Mesothelial cell of epicardium (in vitro differentiated cells): Measurements from ENCODE around the gene TSNAX. TPM values are rescaled to one million over a fixed set of nuclear protein-coding genes. Genes with fewer than 3 reads are reported as not detected.
A peak's percentile ranks its signal among the peaks of the same experiment; 100 is the strongest.
"Not testable (repeated sequence)": the region's sequence is repeated elsewhere in the genome, so short reads cannot be mapped to it uniquely, and the experiment has no call there.

Experiments used
- DNase-seq, 2 experiments: peaks; one replicate each; pipeline ENCODE4 v3.0.0; 2021; ENCODE audit warnings: low spot score in 2 of 2; ENCODE audit not compliant: unreplicated experiment in 2 of 2
- H3K27ac Mint-ChIP-seq: 2 replicates; pipeline ENCODE4 v1.8.0; 2021; ENCODE audit warnings: mixed read lengths
- H3K27me3 Mint-ChIP-seq: 2 replicates; pipeline ENCODE4 v1.8.0; 2021; ENCODE audit warnings: low read depth, mixed read lengths
- H3K36me3 Mint-ChIP-seq: 2 replicates; pipeline ENCODE4 v1.8.0; 2021; ENCODE audit warnings: mixed read lengths
- H3K4me1 Mint-ChIP-seq: 2 replicates; pipeline ENCODE4 v1.8.0; 2021; ENCODE audit warnings: mixed read lengths
- H3K4me3 Mint-ChIP-seq: 2 replicates; pipeline ENCODE4 v1.8.0; 2021; ENCODE audit warnings: mild to moderate bottlenecking, moderate library complexity, mixed read lengths
- H3K9me3 Mint-ChIP-seq: 2 replicates; pipeline ENCODE4 v1.8.0; 2021; ENCODE audit warnings: mixed read lengths
- total RNA-seq: library from RNA; stranded (reverse); gene quantifications from 3 replicates; pipeline ENCODE4 v1.2.1, GENCODE V29; 2021
- TF ChIP-seq, protein P1 (sequence below): fragments of 200-600 bp; sonication (generic); IDR thresholded peaks from one replicate; pipeline ENCODE4 v1.5.0; 2021; ENCODE audit warnings: antibody characterized with exemption; ENCODE audit not compliant: unreplicated experiment

Gene TSNAX
- total RNA-seq, 1 donor from 2014 or later, result 31.2 TPM

DNA sequence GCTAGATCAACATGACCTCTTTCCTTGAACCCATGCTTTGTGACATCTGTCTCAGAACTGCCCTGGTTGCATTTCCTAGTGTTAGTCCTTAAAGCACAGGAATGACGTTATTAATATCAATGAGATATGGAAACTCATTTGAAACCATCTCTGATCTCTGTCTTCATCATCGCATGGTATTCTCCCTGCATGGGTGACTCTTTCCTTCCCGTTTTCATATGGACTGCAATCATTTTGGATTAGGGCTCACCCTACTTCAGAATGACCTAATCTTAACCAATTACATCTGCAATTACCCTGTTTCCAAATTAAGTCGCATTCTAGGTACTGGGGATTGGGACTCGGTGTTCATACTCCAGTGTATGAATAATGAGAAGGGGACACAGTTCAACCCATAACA lies 56.5 kb downstream of the TSNAX start:
- Mint-ChIP-seq H3K9me3 (no peaks in the 10 kb centered on the region), H3K36me3 (no peaks in the 10 kb centered on the region), H3K27ac (no peak overlapping the region), H3K4me3 (no peak overlapping the region), H3K4me1 (peaks cover 10% of the 10 kb centered on the region), H3K27me3 (no peaks in the 10 kb centered on the region)
- no peak for DNase-seq
- TF ChIP-seq, protein P1, sequence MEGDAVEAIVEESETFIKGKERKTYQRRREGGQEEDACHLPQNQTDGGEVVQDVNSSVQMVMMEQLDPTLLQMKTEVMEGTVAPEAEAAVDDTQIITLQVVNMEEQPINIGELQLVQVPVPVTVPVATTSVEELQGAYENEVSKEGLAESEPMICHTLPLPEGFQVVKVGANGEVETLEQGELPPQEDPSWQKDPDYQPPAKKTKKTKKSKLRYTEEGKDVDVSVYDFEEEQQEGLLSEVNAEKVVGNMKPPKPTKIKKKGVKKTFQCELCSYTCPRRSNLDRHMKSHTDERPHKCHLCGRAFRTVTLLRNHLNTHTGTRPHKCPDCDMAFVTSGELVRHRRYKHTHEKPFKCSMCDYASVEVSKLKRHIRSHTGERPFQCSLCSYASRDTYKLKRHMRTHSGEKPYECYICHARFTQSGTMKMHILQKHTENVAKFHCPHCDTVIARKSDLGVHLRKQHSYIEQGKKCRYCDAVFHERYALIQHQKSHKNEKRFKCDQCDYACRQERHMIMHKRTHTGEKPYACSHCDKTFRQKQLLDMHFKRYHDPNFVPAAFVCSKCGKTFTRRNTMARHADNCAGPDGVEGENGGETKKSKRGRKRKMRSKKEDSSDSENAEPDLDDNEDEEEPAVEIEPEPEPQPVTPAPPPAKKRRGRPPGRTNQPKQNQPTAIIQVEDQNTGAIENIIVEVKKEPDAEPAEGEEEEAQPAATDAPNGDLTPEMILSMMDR, result no peak

GRCh38 chr1:231590453-231591198 lies 62.2 kb downstream of the TSNAX start:
- H3K27ac Mint-ChIP-seq, result no peak overlapping the region
- peak in 1 of 2 experiments; percentile 26 for DNase-seq
- H3K36me3 Mint-ChIP-seq, result no peaks in the 10 kb centered on the region
- H3K4me3 Mint-ChIP-seq, result no peak overlapping the region
- peaks cover 4% of the 10 kb centered on the region for H3K4me1 Mint-ChIP-seq
- TF ChIP-seq, protein P1, result no peak
- H3K9me3 Mint-ChIP-seq, result no peaks in the 10 kb centered on the region
- H3K27me3 Mint-ChIP-seq, result no peaks in the 10 kb centered on the region

DNA sequence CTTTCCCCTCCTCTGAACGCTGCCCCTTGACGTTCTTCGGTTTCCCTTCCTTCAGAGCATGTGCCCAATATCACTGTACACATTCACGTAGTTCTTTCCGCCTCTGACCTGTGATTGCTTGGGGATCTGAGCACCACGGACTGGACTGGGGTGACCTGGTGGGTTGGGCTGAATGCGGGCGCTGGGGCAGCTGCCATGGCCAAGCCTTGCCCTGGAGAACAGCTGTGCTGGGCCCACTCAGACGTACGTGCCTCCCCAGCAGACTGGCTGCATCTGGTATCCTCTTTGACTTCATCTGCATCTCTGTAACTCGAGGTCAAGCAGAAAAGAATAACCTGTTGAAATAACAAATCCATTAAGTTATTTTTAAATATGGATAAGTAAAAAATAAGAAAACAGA lies 63.0 kb downstream of the TSNAX start:
- Mint-ChIP-seq H3K4me3 (no peak overlapping the region), H3K9me3 (no peaks in the 10 kb centered on the region), H3K4me1 (peaks cover 12% of the 10 kb centered on the region), H3K27ac (no peak overlapping the region), H3K27me3 (no peaks in the 10 kb centered on the region), H3K36me3 (no peaks in the 10 kb centered on the region)
- TF ChIP-seq, protein P1, result no peak
- no peak for DNase-seq

DNA sequence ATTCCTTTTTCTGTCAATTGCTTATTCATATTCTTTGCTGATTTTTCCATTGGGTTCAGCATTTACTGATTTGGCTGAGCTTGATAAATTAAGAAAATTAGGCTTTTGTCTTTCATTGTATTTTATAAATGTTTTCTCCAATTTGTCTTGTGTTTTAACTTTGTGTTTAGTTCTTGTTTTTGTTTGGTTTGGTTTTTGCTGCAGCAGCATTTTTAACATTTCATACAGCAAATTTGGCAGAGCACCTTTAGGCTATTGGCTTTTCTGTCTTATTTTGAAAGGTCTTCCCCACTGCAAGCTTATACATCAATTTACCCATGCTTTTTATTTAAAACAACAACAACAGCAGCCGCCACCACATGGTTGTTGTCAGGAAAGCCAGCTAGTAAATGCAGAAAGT lies 64.3 kb downstream of the TSNAX start:
- Mint-ChIP-seq H3K4me1 (peaks cover 16% of the 10 kb centered on the region), H3K9me3 (no peaks in the 10 kb centered on the region), H3K27ac (no peak overlapping the region), H3K36me3 (no peaks in the 10 kb centered on the region), H3K27me3 (no peaks in the 10 kb centered on the region), H3K4me3 (no peak overlapping the region)
- TF ChIP-seq, protein P1, result no peak
- no peak for DNase-seq

DNA sequence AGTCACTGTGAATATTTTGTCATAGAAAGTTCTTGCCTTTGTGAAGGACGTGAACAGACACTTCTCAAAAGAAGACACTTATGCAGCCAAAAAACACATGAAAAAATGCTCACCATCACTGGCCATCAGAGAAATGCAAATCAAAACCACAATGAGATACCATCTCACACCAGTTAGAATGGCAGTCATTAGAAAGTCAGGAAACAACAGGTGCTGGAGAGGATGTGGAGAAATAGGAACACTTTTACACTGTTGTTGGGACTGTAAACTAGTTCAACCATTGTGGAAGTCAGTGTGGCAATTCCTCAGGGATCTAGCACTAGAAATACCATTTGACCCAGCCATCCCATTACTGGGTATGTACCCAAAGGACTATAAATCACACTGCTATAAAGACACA lies 64.8 kb downstream of the TSNAX start:
- not testable (repeated sequence) for DNase-seq, H3K36me3 Mint-ChIP-seq, H3K27ac Mint-ChIP-seq, H3K4me3 Mint-ChIP-seq, H3K9me3 Mint-ChIP-seq, H3K27me3 Mint-ChIP-seq
- H3K4me1 Mint-ChIP-seq, result peaks cover 16% of the 10 kb centered on the region

GRCh38 chr1:231594123-231594522 lies 65.7 kb downstream of the TSNAX start:
- TF ChIP-seq, protein P1, result no peak
- Mint-ChIP-seq H3K27ac (no peak overlapping the region), H3K4me1 (peaks cover 16% of the 10 kb centered on the region), H3K4me3 (no peak overlapping the region), H3K9me3 (no peaks in the 10 kb centered on the region), H3K27me3 (no peaks in the 10 kb centered on the region), H3K36me3 (no peaks in the 10 kb centered on the region)
- no peak for DNase-seq
